Testis (tissue), 2 donors: ENCODE data around the gene EPHB1.

Experiments
- POLR2A ChIP-seq: fragments of 450-650 bp; IDR thresholded peaks from one replicate; pipeline ENCODE4 v1.6.1; 2017; ENCODE audit warnings: antibody characterized with exemption, mild to moderate bottlenecking, moderate library complexity
- TF ChIP-seq, protein P1 (sequence below), 3 experiments: fragments of 450-650 bp in 2 of 3; fragments of 200-600 bp in 1 of 3; sonication (generic) in 1 of 3; IDR thresholded peaks; one replicate each; pipeline ENCODE4 v1.5.1; 2016 to 2019; ENCODE audit warnings: antibody characterized with exemption in 3 of 3, mild to moderate bottlenecking in 2 of 3, moderate library complexity in 1 of 3

DNA sequence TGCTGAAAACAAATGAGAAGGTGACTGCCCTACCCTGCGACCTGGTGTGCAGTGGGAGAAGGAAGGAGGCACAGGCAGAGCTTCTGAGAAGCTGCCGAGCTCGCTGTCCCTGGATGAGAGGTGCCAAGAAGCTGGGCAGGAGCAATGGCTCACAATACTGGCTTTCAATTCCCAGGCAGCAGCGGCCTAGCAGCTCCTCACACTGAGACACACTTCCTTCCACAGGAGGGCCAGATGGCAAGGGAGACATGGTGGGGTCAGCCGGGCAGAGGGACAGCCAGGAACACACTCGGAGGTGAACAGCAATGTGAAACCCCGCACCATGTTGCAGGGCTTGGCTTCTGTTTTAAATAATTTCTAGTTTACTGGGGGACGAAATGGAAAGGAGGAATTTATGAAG lies 314.6 kb downstream of the EPHB1 start:
- TF ChIP-seq, protein P1, sequence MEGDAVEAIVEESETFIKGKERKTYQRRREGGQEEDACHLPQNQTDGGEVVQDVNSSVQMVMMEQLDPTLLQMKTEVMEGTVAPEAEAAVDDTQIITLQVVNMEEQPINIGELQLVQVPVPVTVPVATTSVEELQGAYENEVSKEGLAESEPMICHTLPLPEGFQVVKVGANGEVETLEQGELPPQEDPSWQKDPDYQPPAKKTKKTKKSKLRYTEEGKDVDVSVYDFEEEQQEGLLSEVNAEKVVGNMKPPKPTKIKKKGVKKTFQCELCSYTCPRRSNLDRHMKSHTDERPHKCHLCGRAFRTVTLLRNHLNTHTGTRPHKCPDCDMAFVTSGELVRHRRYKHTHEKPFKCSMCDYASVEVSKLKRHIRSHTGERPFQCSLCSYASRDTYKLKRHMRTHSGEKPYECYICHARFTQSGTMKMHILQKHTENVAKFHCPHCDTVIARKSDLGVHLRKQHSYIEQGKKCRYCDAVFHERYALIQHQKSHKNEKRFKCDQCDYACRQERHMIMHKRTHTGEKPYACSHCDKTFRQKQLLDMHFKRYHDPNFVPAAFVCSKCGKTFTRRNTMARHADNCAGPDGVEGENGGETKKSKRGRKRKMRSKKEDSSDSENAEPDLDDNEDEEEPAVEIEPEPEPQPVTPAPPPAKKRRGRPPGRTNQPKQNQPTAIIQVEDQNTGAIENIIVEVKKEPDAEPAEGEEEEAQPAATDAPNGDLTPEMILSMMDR (IDR thresholded peaks at IDR 0.05): no peak
- TF ChIP-seq POLR2A: no peak
